Measurements from ENCODE around the gene GPRC5B.

- TF ChIP-seq, protein P1, sequence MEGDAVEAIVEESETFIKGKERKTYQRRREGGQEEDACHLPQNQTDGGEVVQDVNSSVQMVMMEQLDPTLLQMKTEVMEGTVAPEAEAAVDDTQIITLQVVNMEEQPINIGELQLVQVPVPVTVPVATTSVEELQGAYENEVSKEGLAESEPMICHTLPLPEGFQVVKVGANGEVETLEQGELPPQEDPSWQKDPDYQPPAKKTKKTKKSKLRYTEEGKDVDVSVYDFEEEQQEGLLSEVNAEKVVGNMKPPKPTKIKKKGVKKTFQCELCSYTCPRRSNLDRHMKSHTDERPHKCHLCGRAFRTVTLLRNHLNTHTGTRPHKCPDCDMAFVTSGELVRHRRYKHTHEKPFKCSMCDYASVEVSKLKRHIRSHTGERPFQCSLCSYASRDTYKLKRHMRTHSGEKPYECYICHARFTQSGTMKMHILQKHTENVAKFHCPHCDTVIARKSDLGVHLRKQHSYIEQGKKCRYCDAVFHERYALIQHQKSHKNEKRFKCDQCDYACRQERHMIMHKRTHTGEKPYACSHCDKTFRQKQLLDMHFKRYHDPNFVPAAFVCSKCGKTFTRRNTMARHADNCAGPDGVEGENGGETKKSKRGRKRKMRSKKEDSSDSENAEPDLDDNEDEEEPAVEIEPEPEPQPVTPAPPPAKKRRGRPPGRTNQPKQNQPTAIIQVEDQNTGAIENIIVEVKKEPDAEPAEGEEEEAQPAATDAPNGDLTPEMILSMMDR (IDR thresholded peaks at IDR 0.05; ENCODE audit: extremely low read depth in 1 of 2, insufficient read depth in 1 of 2, low read depth in 1 of 2, low read length in 2 of 2) = peak; percentile 99
- TF ChIP-seq POLR2AphosphoS5 (IDR thresholded peaks at IDR 0.05; ENCODE audit: insufficient read depth, low read depth, low read length) (no peak), JUN (IDR thresholded peaks at IDR 0.05; ENCODE audit: borderline replicate concordance, insufficient read depth, insufficient read length, low read depth) (no peak), EZH2 (IDR thresholded peaks at IDR 0.05; ENCODE audit: borderline replicate concordance, low read depth, low read length, severe bottlenecking) (no peak)
Measured at GRCh38 chr16:19886073-19886941, 1.7 kb upstream of the GPRC5B start.

All from endothelial cell of umbilical vein (primary cell).